PC-3 (cell line): Measurements from ENCODE around the gene DGKH. TPM values are rescaled to one million over a fixed set of nuclear protein-coding genes. Genes with fewer than 3 reads are reported as not detected.

Source experiments
- ATAC-seq: fragments of 200-7000 bp; cut with Tn5 transposase; 2 replicates; pipeline ENCODE4 v1.9.1; 2020; ENCODE audit warnings: mild to moderate bottlenecking, moderate library complexity
- BruUV-seq: library from RNA; stranded (reverse); fragments of 400-500 nt; replicated peaks from 2 replicates; lab custom pipeline; 2021; lab: Mats Ljungman, UMichigan
- CTCF ChIA-PET: fragments of 300-600 bp; sonication (Branson Sonifier 250); formaldehyde crosslinking; loops from one replicate; lab custom pipeline; 2022; ENCODE audit warnings: antibody characterized with exemption; lab: Charles Lee
- POLR2A ChIA-PET: fragments of 300-600 bp; sonication (Branson Sonifier 250); formaldehyde crosslinking; loops from one replicate; lab custom pipeline; 2022; ENCODE audit warnings: antibody characterized with exemption; ENCODE audit not compliant: unreplicated experiment; lab: Charles Lee
- DNase-seq: peaks from one replicate; pipeline ENCODE4 v3.0.0-alpha.2; 2015
- H2AFZ ChIP-seq: fragments of 300-600 bp; sonication (generic); 2 replicates; pipeline ENCODE4 v1.6.0; 2016; ENCODE audit warnings: antibody characterized with exemption, low read length
- H3F3A ChIP-seq: fragments of 300-600 bp; sonication (generic); one replicate; pipeline ENCODE4 v1.6.0; 2017; ENCODE audit warnings: antibody characterized with exemption, low read length, control low read depth, mild to moderate bottlenecking; ENCODE audit not compliant: unreplicated experiment
- H3K27ac ChIP-seq: fragments of 300-600 bp; sonication (generic); 2 replicates; pipeline ENCODE4 v1.5.1; 2016; ENCODE audit warnings: mild to moderate bottlenecking, low read length
- H3K27me3 ChIP-seq: fragments of 300-600 bp; sonication (generic); 2 replicates; pipeline ENCODE4 v1.6.1; 2016; ENCODE audit warnings: low read length, mixed read lengths
- H3K36me3 ChIP-seq: fragments of 300-600 bp; sonication (generic); 2 replicates; pipeline ENCODE4 v1.6.1; 2016; ENCODE audit warnings: low read depth, mixed run types, low read length, mixed read lengths
- H3K4me1 ChIP-seq: fragments of 300-600 bp; sonication (generic); 2 replicates; pipeline ENCODE4 v1.5.1; 2016; ENCODE audit warnings: low read length; ENCODE audit not compliant: insufficient read depth
- H3K4me2 ChIP-seq: fragments of 300-600 bp; sonication (generic); 2 replicates; pipeline ENCODE4 v1.6.0; 2016; ENCODE audit warnings: low read length
- H3K4me3 ChIP-seq: fragments of 300-600 bp; sonication (generic); 2 replicates; pipeline ENCODE4 v1.5.1; 2016; ENCODE audit warnings: mild to moderate bottlenecking, low read length, mixed read lengths
- H3K79me2 ChIP-seq: fragments of 300-600 bp; sonication (generic); 2 replicates; pipeline ENCODE4 v1.6.1; 2017; ENCODE audit warnings: low read length, mixed read lengths
- H3K9ac ChIP-seq: fragments of 300-600 bp; sonication (generic); 2 replicates; pipeline ENCODE4 v1.6.0; 2016; ENCODE audit warnings: mild to moderate bottlenecking, low read length
- H3K9me2 ChIP-seq: fragments of 300-600 bp; sonication (generic); replicated peaks from 2 replicates; pipeline ENCODE4 v1.6.1; 2016; ENCODE audit warnings: mixed run types, low read length, mixed read lengths
- H3K9me3 ChIP-seq: fragments of 300-600 bp; sonication (generic); 2 replicates; pipeline ENCODE4 v1.6.1; 2016; ENCODE audit warnings: low read length, mixed read lengths
- H4K20me1 ChIP-seq: fragments of 300-600 bp; sonication (generic); 2 replicates; pipeline ENCODE4 v1.6.1; 2016; ENCODE audit warnings: low read length, mixed read lengths
- CTCF ChIP-seq: fragments of 300-600 bp; sonication (generic); conservative IDR thresholded peaks from 2 replicates; pipeline ENCODE4 v1.5.1; 2017; ENCODE audit warnings: antibody characterized with exemption, low read depth, mild to moderate bottlenecking, low read length
- EZH2 ChIP-seq: fragments of 300-600 bp; sonication (generic); IDR thresholded peaks from one replicate; pipeline ENCODE4 v1.6.1; 2017; ENCODE audit warnings: antibody characterized with exemption, mild to moderate bottlenecking, low read length; ENCODE audit not compliant: unreplicated experiment
- EZH2phosphoT487 ChIP-seq: fragments of 300-600 bp; sonication (generic); IDR thresholded peaks from 2 replicates; pipeline ENCODE4 v1.6.1; 2018; ENCODE audit warnings: mild to moderate bottlenecking, antibody characterized with exemption, low read length, borderline replicate concordance
- intact Hi-C: fragments of 100-400 bp; cut with micrococcal nuclease; formaldehyde crosslinking; loops from 2 replicates; pipeline ENCODE4 v1.9.0; 2023
- total RNA-seq: library from RNA; depleted of rRNA; stranded (reverse); fragments of >200 nt; gene quantifications from 2 replicates; pipeline ENCODE4 v1.2.3, GENCODE V29; 2014

Gene DGKH
- total RNA-seq, 1 experiment from 2014 or later: 5.9 TPM

- DNase-seq (peak; percentile 66), ATAC-seq (peak; percentile 49)
- intact Hi-C loops: loop anchor here (5.0 to 10.0 kb wide), 3 partner anchors 60 to 223 kb away; no protein-coding TSS in a partner anchor
- Histone ChIP-seq H3K79me2 (peaks cover 84% of the 10 kb centered on the region), H3K4me2 (peak overlapping the region; percentile 89), H3K9me2 (no peaks in the 10 kb centered on the region), H3F3A (no peaks in the 10 kb centered on the region), H4K20me1 (no peaks in the 10 kb centered on the region), H3K9me3 (no peaks in the 10 kb centered on the region), H3K4me3 (peak overlapping the region; percentile 83), H3K27ac (peak overlapping the region; percentile 85), H3K4me1 (peaks cover 15% of the 10 kb centered on the region), H3K36me3 (no peaks in the 10 kb centered on the region), H2AFZ (peak overlapping the region; percentile 81), H3K9ac (peak overlapping the region; percentile 90), H3K27me3 (no peaks in the 10 kb centered on the region)
- BruUV-seq: TSS peak; percentile 73
- ChIA-PET CTCF (interaction anchor here (0.6 to 0.7 kb wide), 3 partner anchors 23 to 1742 kb away, joined by 3 to 15 read pairs (median 3); no protein-coding TSS in a partner anchor), POLR2A (interaction anchor here (0.6 to 1.1 kb wide), 6 partner anchors 23 to 351 kb away, joined by 3 to 27 read pairs (median 5); no protein-coding TSS in a partner anchor)
- TF ChIP-seq EZH2phosphoT487 (no peak), CTCF (no peak)
These were observed 697 bp upstream of the DGKH start for GRCh38 chr13:42047561-42048341.

- Histone ChIP-seq H3K9me2 (no peaks in the 10 kb centered on the region), H3K27ac (peak overlapping the region; percentile 85), H3K9ac (peak overlapping the region; percentile 90), H3K36me3 (no peaks in the 10 kb centered on the region), H3K4me2 (peak overlapping the region; percentile 89), H3K9me3 (no peaks in the 10 kb centered on the region), H3K4me3 (peak overlapping the region; percentile 83), H4K20me1 (no peaks in the 10 kb centered on the region), H3F3A (no peaks in the 10 kb centered on the region), H3K4me1 (peaks cover 12% of the 10 kb centered on the region), H2AFZ (peak overlapping the region; percentile 81), H3K79me2 (peaks cover 75% of the 10 kb centered on the region), H3K27me3 (no peaks in the 10 kb centered on the region)
- TF ChIP-seq EZH2 (no peak), CTCF (peak; percentile 29; the same call in 1 of the 2 replicates)
- ChIA-PET CTCF (interaction anchor here (0.7 kb wide), 1 partner anchor 1740 kb away, joined by 15 read pairs; no protein-coding TSS in a partner anchor), POLR2A (interaction anchor here (0.6 kb wide), 1 partner anchor 54 kb away, joined by 27 read pairs; no protein-coding TSS in a partner anchor)
- ATAC-seq (peak; percentile 50), DNase-seq (peak; percentile 61)
- intact Hi-C loops: loop anchor here (5.0 to 10.0 kb wide), 3 partner anchors 58 to 224 kb away; no protein-coding TSS in a partner anchor
- BruUV-seq: no TSS peak
These were observed 421 bp downstream of the DGKH start for GRCh38 chr13:42048684-42049453.
